Medulla oblongata (tissue), 1 donor: ENCODE measurements around the gene CTNNBIP1.

ENCODE experiments used
- DNase-seq: peaks from one replicate; pipeline ENCODE4 v3.0.0-alpha.2; 2015; ENCODE audit errors: extremely low spot score

The CTNNBIP1 gene

GRCh38 chr1:9904596-9904995 lies 5.5 kb downstream of the CTNNBIP1 start:
- DNase-seq, result no peak

- no peak for DNase-seq
These were observed 6.1 kb downstream of the CTNNBIP1 start for GRCh38 chr1:9903801-9904527.

DNA sequence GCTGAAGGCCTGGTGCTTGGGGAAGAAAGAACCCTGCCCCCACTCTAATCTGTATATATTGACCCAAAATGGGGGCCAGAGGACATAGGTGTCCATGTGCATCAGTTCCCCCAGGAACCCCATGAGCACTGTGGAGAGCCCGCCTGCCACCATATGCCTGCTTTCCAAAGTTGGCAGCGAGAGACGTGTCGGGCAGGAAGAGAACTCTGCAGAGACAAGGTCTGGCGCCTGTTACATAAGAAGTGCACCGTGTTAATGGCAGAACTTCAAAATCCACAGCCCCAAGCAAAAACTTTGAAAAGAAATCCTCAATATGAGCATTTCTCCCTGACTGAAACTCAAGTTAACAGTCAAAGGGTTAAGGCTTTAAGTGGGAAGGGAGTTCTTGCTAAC lies 8.0 kb downstream of the CTNNBIP1 start:
- DNase-seq, result no peak

GRCh38 chr1:9901148-9902059 lies 8.7 kb downstream of the CTNNBIP1 start:
- no peak for DNase-seq

- peak; percentile 92 for DNase-seq
These were observed 9.7 kb downstream of the CTNNBIP1 start for GRCh38 chr1:9900142-9901043.

GRCh38 chr1:9894115-9894514 lies 16.0 kb downstream of the CTNNBIP1 start:
- DNase-seq, result no peak

GRCh38 chr1:9892563-9893528 lies 17.2 kb downstream of the CTNNBIP1 start:
- peak; percentile 70 for DNase-seq

DNA sequence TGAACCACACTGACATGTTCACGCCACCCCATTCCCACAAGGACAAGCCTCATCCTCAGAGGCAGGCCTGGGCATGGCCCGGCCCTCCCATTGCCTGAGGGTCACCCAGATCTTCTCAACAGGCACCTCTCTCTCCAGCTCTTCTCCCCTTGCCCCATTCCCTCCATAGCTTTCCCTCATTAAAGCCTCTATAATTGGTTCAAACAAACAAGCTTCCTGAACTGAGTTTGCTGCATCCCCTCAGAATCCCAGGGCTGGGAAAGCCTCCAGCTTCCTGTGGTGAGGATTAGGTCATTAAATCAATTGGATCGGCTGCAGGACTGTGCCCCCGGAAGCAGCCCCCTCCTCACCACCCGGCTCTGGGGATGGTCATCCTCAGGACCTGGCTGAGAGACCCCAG lies 18.9 kb downstream of the CTNNBIP1 start:
- no peak for DNase-seq

- no peak for DNase-seq
These were observed 19.8 kb downstream of the CTNNBIP1 start for GRCh38 chr1:9890224-9890731.

- DNase-seq, result no peak
These were observed 20.7 kb downstream of the CTNNBIP1 start for GRCh38 chr1:9889411-9889810.

DNA sequence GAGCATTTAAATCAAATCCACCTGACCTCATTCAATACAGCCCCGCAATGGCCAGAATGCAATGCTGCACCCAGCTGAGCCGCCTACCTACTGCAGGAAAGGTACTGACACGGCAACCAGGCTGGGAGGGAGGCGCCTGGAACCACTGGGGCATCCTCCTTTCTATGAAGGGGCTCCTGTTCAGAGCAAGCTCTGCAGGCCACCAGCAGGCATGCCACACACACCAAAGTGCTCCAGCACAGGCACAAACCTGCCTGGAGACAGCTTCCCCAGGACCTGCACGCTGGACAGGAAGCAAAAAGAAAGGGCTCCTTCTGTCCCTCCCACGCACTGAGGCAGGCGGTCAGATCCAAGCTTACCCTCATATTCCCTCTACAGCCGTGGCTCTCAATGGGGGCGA lies 21.2 kb downstream of the CTNNBIP1 start:
- no peak for DNase-seq

DNA sequence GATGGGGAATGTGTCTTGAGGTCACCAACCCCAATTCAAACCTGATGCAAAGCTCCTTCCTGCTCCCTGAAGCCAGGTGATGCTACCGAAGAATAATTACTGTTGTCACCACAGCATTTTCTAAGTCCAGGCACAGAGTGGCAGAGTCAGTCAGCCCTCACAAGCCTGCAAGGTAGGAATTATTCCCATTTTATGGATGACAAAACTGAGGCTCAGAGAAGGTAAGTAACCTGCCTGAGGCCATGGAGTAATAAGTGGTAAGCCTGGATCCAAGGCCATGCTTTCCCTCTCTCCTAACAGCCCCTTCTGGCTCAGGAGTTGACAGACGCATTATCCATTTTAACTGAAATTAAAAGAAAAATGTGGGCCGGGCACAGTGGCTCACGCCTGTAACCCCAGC lies 23.0 kb downstream of the CTNNBIP1 start:
- no peak for DNase-seq

- DNase-seq, result no peak
These were observed 23.9 kb downstream of the CTNNBIP1 start for GRCh38 chr1:9886092-9886742.

DNA sequence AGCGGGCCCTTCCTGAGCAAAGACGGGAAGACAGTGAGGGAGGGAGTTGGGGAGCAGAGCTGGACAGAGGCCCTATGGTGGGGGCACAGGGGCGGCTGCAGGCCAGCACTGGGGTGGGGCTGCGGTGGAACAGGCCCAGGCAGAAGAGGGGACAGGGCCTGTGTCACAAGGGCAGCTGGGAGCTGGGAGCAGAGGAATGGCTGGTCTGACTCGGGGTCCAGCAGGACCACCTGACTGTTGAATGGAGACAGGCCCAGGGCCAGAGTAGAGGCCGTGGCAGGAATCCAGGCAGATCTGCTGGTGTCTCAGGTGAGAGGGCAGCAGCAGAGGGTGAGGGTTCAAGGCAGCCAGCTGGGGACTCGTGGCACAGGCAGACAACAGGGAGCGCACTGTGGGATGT lies 25.3 kb downstream of the CTNNBIP1 start:
- no peak for DNase-seq

DNA sequence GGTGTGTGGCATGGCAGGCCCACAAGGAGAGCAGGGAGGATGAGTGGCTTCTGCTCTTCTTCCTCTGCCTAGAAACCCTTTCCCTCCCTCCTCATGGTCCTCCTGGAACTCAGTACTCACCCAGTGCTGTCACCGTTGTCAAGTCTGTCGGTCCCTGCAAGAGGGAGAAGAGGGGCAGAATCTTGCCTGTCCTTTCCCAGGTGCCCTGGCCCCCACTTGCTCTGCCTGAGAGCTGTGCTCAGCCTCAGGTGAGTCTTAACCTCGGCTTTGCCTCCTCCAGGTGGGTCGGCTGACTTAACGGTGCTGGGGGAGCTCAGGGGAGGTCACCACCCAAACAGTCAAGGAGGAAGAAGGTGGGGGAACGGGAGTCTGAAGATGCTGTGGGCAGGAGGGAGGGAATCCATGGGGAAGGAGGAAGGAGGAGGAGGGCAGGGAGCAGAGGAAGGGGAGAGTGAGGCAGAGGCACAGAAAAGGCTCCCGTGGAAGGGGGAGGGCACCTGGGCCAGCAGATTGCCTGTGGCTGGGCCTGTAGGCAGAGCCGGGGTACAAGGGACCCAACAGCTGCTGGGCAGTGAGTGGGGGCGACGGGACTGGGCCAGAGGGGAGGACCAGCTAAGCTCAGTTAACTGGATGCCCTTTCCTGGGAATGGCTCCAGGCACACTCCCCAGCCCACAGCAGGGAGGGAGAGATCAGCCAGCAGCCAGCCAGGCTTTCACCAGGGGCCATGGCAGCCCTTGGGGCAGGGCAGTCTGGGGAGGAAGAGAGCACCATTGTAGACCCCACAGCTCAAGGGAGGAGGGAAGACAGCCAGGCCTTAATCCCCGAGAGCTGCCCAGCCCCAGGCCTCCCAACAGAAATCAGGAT lies 26.3 kb downstream of the CTNNBIP1 start:
- peak; percentile 51 for DNase-seq

- DNase-seq, result no peak
These were observed 27.1 kb downstream of the CTNNBIP1 start for GRCh38 chr1:9882945-9883303.

DNA sequence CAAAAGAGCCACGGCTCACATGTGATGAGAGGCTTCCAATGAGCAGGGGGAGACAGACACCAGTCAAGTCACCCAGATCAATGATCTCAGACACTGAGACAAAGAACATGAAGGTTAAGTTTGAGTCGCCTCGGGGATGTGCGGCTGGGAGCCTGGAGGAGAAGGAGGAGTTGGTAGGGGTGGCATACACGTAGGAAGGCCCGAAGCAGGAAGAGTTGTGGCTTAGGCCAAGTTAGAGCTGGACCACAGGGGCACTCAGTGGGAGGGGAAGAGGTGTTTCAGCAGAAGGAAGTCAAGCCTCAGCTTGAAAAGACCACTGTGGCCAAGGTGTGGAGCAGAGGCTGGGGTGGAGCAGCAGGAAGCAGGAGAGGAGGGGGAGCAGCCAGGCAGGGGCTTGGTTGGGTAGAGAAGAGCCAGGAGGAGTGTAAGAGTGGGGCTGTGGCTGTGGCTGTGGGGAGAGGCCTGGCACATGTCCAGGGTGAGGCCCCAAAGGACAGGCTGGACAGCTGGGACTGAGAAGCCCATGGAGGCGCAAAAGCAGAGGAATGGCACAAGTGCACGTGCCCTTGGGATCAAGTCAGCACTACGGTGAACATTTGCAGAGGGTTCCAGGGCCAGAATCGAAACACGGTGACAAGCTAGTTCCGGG lies 27.6 kb downstream of the CTNNBIP1 start:
- DNase-seq, result no peak

GRCh38 chr1:9881838-9882249 lies 28.2 kb downstream of the CTNNBIP1 start:
- no peak for DNase-seq

GRCh38 chr1:9878404-9878803 lies 31.7 kb downstream of the CTNNBIP1 start:
- DNase-seq, result no peak
